DOHH2 (cell line): ENCODE results near the gene TUBB4A.

ENCODE experiments used
- H3F3A ChIP-seq: fragments of 200-600 bp; sonication (generic), shearing (Covaris generic); 2 replicates; pipeline ENCODE4 v1.6.0; 2016; ENCODE audit warnings: antibody characterized with exemption, mild to moderate bottlenecking; ENCODE audit not compliant: control insufficient read depth, insufficient read depth
- H3K27ac ChIP-seq: fragments of 200-600 bp; sonication (generic); 2 replicates; pipeline ENCODE4 v1.5.1; 2014; ENCODE audit warnings: low read depth, mild to moderate bottlenecking, low read length, moderate library complexity
- H3K27me3 ChIP-seq: fragments of 200-600 bp; sonication (generic); 2 replicates; pipeline ENCODE4 v1.6.1; 2014; ENCODE audit warnings: mild to moderate bottlenecking, low read length, mixed read lengths; ENCODE audit not compliant: control insufficient read depth
- H3K36me3 ChIP-seq: fragments of 200-600 bp; sonication (generic); 2 replicates; pipeline ENCODE4 v1.6.1; 2014; ENCODE audit warnings: mild to moderate bottlenecking, low read length, moderate library complexity, mixed read lengths; ENCODE audit not compliant: control insufficient read depth
- H3K4me1 ChIP-seq: fragments of 200-600 bp; sonication (generic); 2 replicates; pipeline ENCODE4 v1.6.1; 2014; ENCODE audit warnings: mild to moderate bottlenecking, low read length, mixed read lengths; ENCODE audit not compliant: control insufficient read depth
- H3K4me2 ChIP-seq: fragments of 200-600 bp; sonication (generic); 2 replicates; pipeline ENCODE4 v1.6.0; 2014; ENCODE audit warnings: mild to moderate bottlenecking, low read length, moderate library complexity
- H3K4me3 ChIP-seq: fragments of 200-600 bp; sonication (generic); 2 replicates; pipeline ENCODE4 v1.5.1; 2014; ENCODE audit warnings: mild to moderate bottlenecking, low read length, mixed read lengths
- H3K79me2 ChIP-seq: fragments of 200-600 bp; sonication (generic); 2 replicates; pipeline ENCODE4 v1.6.1; 2014; ENCODE audit warnings: mild to moderate bottlenecking, low read length, mixed read lengths; ENCODE audit not compliant: control insufficient read depth
- H3K9me2 ChIP-seq: fragments of 200-600 bp; sonication (generic); replicated peaks from 2 replicates; pipeline ENCODE4 v1.6.1; 2014; ENCODE audit warnings: mild to moderate bottlenecking, low read length, mixed read lengths; ENCODE audit not compliant: control insufficient read depth
- H3K9me3 ChIP-seq: fragments of 200-600 bp; sonication (generic); 2 replicates; pipeline ENCODE4 v1.6.1; 2014; ENCODE audit warnings: antibody characterized with exemption, low read length, mixed read lengths; ENCODE audit not compliant: control insufficient read depth, insufficient read depth
- H4K20me1 ChIP-seq: fragments of 200-600 bp; sonication (generic); 2 replicates; pipeline ENCODE4 v1.6.0; 2014; ENCODE audit warnings: low read depth, mild to moderate bottlenecking, antibody characterized with exemption, low read length, moderate library complexity; ENCODE audit not compliant: control insufficient read depth, insufficient read depth
- EZH2phosphoT487 ChIP-seq: fragments of 200-600 bp; sonication (generic); IDR thresholded peaks from 2 replicates; pipeline ENCODE4 v1.6.1; 2017; ENCODE audit warnings: borderline replicate concordance, mild to moderate bottlenecking, antibody characterized with exemption, low read length, moderate library complexity, mixed read lengths
- TF ChIP-seq, protein P1 (sequence below): fragments of 200-600 bp; sonication (generic); IDR thresholded peaks from one replicate; pipeline ENCODE4 v1.5.1; 2014; ENCODE audit warnings: antibody characterized with exemption, mild to moderate bottlenecking, low read depth, low read length; ENCODE audit not compliant: poor library complexity, severe bottlenecking

Gene TUBB4A

GRCh38 chr19:6452223-6452614 lies 49.9 kb downstream of the TUBB4A start:
- no peak overlapping the region for H3K4me2 ChIP-seq
- H3K9me2 ChIP-seq, result no peaks in the 10 kb centered on the region
- peaks cover 13% of the 10 kb centered on the region for H3K9me3 ChIP-seq
- H3K4me1 ChIP-seq, result no peaks in the 10 kb centered on the region
- no peak for TF ChIP-seq EZH2phosphoT487
- TF ChIP-seq, protein P1, sequence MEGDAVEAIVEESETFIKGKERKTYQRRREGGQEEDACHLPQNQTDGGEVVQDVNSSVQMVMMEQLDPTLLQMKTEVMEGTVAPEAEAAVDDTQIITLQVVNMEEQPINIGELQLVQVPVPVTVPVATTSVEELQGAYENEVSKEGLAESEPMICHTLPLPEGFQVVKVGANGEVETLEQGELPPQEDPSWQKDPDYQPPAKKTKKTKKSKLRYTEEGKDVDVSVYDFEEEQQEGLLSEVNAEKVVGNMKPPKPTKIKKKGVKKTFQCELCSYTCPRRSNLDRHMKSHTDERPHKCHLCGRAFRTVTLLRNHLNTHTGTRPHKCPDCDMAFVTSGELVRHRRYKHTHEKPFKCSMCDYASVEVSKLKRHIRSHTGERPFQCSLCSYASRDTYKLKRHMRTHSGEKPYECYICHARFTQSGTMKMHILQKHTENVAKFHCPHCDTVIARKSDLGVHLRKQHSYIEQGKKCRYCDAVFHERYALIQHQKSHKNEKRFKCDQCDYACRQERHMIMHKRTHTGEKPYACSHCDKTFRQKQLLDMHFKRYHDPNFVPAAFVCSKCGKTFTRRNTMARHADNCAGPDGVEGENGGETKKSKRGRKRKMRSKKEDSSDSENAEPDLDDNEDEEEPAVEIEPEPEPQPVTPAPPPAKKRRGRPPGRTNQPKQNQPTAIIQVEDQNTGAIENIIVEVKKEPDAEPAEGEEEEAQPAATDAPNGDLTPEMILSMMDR, result no peak
- no peaks in the 10 kb centered on the region for H3K27me3 ChIP-seq
- H3K79me2 ChIP-seq, result no peaks in the 10 kb centered on the region
- no peak overlapping the region for H3K4me3 ChIP-seq
- H3K36me3 ChIP-seq, result peaks cover 51% of the 10 kb centered on the region
- no peaks in the 10 kb centered on the region for H3F3A ChIP-seq
- H3K27ac ChIP-seq, result no peak overlapping the region
- no peaks in the 10 kb centered on the region for H4K20me1 ChIP-seq

GRCh38 chr19:6451583-6452222 lies 50.4 kb downstream of the TUBB4A start:
- Histone ChIP-seq H3K9me3 (peaks cover 13% of the 10 kb centered on the region), H3K36me3 (peaks cover 46% of the 10 kb centered on the region), H3K4me1 (no peaks in the 10 kb centered on the region), H3K4me3 (no peak overlapping the region), H3K27ac (no peak overlapping the region), H3K4me2 (no peak overlapping the region), H4K20me1 (no peaks in the 10 kb centered on the region), H3K79me2 (no peaks in the 10 kb centered on the region), H3K9me2 (no peaks in the 10 kb centered on the region), H3K27me3 (no peaks in the 10 kb centered on the region), H3F3A (no peaks in the 10 kb centered on the region)
- TF ChIP-seq, protein P1, result no peak
- no peak for TF ChIP-seq EZH2phosphoT487

GRCh38 chr19:6450166-6450565 lies 51.9 kb downstream of the TUBB4A start:
- no peaks in the 10 kb centered on the region for H3K9me2 ChIP-seq
- no peak overlapping the region for H3K4me3 ChIP-seq
- H3K9me3 ChIP-seq, result peaks cover 13% of the 10 kb centered on the region
- TF ChIP-seq, protein P1, result no peak
- TF ChIP-seq EZH2phosphoT487, result no peak
- H3K36me3 ChIP-seq, result peaks cover 31% of the 10 kb centered on the region
- H3F3A ChIP-seq, result no peaks in the 10 kb centered on the region; the same call in 1 of the 2 replicates
- no peak overlapping the region for H3K27ac ChIP-seq
- no peaks in the 10 kb centered on the region for H3K79me2 ChIP-seq
- H3K4me1 ChIP-seq, result no peaks in the 10 kb centered on the region
- no peaks in the 10 kb centered on the region for H3K27me3 ChIP-seq
- no peaks in the 10 kb centered on the region for H4K20me1 ChIP-seq
- no peak overlapping the region for H3K4me2 ChIP-seq
